GM12873 (cell line): ENCODE results near the gene NDUFAF3.

Experiments
- TF ChIP-seq, protein P1 (sequence below): IDR thresholded peaks from 2 replicates; pipeline ENCODE4 v1.5.1; 2012; ENCODE audit warnings: low read depth, mild to moderate bottlenecking, moderate library complexity, low read length, control low read depth; ENCODE audit not compliant: insufficient read depth; ENCODE audit errors: missing control alignments

NDUFAF3 gene

GRCh38 chr3:49027634-49028033, 5.7 kb downstream of the NDUFAF3 start:
- TF ChIP-seq, protein P1, sequence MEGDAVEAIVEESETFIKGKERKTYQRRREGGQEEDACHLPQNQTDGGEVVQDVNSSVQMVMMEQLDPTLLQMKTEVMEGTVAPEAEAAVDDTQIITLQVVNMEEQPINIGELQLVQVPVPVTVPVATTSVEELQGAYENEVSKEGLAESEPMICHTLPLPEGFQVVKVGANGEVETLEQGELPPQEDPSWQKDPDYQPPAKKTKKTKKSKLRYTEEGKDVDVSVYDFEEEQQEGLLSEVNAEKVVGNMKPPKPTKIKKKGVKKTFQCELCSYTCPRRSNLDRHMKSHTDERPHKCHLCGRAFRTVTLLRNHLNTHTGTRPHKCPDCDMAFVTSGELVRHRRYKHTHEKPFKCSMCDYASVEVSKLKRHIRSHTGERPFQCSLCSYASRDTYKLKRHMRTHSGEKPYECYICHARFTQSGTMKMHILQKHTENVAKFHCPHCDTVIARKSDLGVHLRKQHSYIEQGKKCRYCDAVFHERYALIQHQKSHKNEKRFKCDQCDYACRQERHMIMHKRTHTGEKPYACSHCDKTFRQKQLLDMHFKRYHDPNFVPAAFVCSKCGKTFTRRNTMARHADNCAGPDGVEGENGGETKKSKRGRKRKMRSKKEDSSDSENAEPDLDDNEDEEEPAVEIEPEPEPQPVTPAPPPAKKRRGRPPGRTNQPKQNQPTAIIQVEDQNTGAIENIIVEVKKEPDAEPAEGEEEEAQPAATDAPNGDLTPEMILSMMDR, result no peak

- TF ChIP-seq, protein P1, result no peak
Observed at GRCh38 chr3:49028298-49028672, 6.4 kb downstream of the NDUFAF3 start.

DNA sequence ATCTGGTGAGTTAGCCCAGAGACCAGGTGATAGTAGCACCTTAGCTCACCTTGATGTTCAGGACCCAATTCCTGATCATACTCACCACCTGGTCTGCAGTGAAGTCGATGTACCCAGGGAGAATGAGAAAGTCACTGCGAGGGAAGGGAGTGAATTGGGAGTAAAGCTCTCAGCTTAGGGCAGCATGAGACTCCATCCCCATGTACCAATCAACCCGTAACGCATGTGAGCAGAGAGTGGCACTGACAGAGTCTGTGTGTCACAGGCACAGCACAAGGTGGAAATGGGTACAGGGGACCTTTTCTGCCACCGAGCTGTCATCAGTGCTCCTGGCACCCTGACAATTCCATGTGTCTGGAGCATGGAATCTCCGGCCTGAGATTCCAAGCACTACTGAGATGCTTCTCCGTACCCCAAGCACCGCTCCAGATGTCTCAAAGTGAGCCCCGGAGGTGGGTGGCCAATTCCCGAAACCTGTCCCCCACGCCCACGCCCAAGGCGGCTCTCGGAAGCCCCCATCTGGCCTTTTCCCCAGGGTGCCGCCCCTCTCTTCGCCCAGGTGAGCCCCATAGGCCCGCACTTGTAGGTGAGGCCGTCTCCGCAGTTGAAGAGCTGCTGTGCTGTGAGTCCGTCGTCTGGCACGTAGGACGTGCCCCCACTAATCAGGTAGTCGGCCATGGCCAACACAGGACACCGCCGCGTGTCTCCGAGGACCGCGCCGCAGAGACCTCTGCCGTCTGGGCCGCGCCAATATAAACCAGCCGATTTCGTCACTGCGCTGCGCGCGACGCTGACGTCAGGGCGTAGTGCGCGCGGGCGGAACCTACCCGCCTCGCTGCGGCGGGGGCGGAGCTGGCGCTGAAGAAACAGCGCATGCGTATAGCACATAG, 7.0 kb downstream of the NDUFAF3 start, which contains the start of gene IMPDH2:
Gene IMPDH2, minus strand, starts transcription at position 726 of the 890 bp plus-strand sequence. Its CDS starts 48 bp downstream, at position 678.
- TF ChIP-seq, protein P1, result no peak

- TF ChIP-seq, protein P1, result no peak
Observed at GRCh38 chr3:49029563-49029884, 7.6 kb downstream of the NDUFAF3 start.

DNA sequence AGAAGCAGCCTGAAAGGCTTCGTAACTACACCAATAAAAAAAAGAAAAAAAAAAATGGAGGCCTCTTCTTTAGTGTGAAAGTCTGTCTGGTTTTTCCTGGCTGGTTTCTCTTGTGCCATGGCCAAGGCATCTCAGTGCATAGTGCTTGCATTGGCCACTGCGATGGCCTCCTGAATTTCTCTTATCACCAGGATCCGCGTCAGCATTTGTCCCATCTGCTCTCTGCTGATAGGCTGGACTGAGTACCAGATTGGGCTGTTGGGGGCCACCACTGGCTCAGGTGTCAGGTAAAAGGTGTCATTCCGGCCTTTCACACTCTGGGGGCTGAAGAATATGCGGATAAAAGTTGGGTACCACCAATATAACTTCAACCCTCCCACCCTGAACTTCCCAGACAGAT, 8.4 kb downstream of the NDUFAF3 start:
- TF ChIP-seq, protein P1, result no peak

DNA sequence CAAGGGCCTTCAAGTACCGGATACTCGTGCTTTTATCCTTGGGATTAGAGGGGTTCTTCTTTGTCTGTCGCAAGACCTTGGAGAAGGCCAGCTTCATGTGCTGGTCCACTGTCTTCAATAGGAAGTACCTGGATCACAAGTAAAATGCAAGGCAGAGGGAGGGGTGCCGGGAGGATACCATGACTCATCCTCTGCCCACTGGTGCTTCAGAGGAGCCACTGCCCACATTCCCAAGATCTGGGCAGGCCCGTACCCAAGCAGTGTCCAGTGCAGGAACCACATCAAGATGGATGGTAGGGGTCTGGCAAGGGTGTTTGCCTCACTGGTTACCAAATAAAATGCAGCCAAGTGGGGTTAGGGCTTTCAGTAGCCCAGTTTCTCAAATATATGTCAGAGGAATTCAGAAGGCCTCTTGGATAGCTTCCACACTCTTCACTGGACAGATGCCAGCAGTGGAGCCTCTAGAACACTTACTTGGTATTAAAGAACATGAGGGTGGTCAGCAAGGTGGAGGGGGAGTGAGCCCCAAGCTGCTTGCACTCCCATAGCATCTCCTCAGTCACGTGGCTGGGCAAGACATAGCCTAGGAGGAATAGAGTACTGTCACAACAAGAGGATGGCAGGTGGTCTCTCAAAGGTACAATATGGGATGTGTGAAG, 10.9 kb downstream of the NDUFAF3 start:
- TF ChIP-seq, protein P1, result no peak

DNA sequence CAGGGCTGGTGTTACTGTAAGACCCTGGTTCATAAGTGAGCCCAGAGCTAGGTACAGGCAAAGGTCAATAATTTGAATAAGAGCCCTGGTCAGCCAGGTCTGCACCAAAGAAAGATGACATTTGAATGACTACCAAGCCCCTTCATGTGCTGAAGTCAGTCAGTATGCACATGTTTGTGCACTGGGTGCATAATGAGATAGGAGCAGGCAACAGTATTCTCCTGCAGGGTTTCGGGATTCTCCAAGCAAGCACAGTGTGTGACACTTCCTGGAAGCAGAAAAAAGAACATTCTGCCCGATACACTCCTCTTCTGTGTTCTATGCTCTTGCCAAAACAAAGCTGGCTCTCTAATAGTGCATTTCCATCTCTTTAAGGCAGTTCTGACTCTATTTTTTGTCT, 12.7 kb downstream of the NDUFAF3 start:
- TF ChIP-seq, protein P1, result no peak
